Measurements from ENCODE around the gene PRRG3.
"Not testable (repeated sequence)": the region's sequence is repeated elsewhere in the genome, so short reads cannot be mapped to it uniquely, and the experiment has no call there.

The PRRG3 gene

GRCh38 chrX:151694661-151695582, at the start of gene PRRG3:
Gene PRRG3 (plus strand): TSS chrX:151695458. CDS start chrX:151698815, 3,357 bp downstream.
- no peak for DNase-seq

- no peak for DNase-seq
Measured at GRCh38 chrX:151675121-151675746, 20.0 kb upstream of the PRRG3 start.

GRCh38 chrX:151676196-151676595, 19.1 kb upstream of the PRRG3 start:
- no peak for DNase-seq

GRCh38 chrX:151679798-151680402, 15.4 kb upstream of the PRRG3 start:
- no peak for DNase-seq

GRCh38 chrX:151680805-151681204, 14.5 kb upstream of the PRRG3 start:
- DNase-seq = peak; percentile 44

- no peak for DNase-seq
Measured at GRCh38 chrX:151687635-151688034, 7.6 kb upstream of the PRRG3 start.

- DNase-seq = no peak
Measured at GRCh38 chrX:151688695-151689094, 6.6 kb upstream of the PRRG3 start.

GRCh38 chrX:151692825-151693224, 2.4 kb upstream of the PRRG3 start:
- no peak for DNase-seq

- no peak for DNase-seq
Measured at GRCh38 chrX:151694121-151694520, 1.1 kb upstream of the PRRG3 start.

- DNase-seq = no peak
Measured at GRCh38 chrX:151695583-151696340, 504 bp downstream of the PRRG3 start.

GRCh38 chrX:151697082-151697481, 1.8 kb downstream of the PRRG3 start:
- not testable (repeated sequence) for DNase-seq

GRCh38 chrX:151697522-151697921, 2.3 kb downstream of the PRRG3 start:
- DNase-seq = no peak

GRCh38 chrX:151698485-151698884, 3.2 kb downstream of the PRRG3 start:
- no peak for DNase-seq

- no peak for DNase-seq
Measured at GRCh38 chrX:151699746-151700145, 4.5 kb downstream of the PRRG3 start.

GRCh38 chrX:151700581-151700980, 5.3 kb downstream of the PRRG3 start:
- no peak for DNase-seq

GRCh38 chrX:151701071-151701470, 5.8 kb downstream of the PRRG3 start:
- DNase-seq = no peak

GRCh38 chrX:151701531-151701930, 6.3 kb downstream of the PRRG3 start:
- DNase-seq = no peak

- DNase-seq = no peak
Measured at GRCh38 chrX:151702026-151702714, 6.9 kb downstream of the PRRG3 start.

GRCh38 chrX:151702741-151703340, 7.6 kb downstream of the PRRG3 start:
- DNase-seq = no peak

- no peak for DNase-seq
Measured at GRCh38 chrX:151703487-151703886, 8.2 kb downstream of the PRRG3 start.

GRCh38 chrX:151704041-151704663, 8.9 kb downstream of the PRRG3 start:
- no peak for DNase-seq
